A172 (cell line): ENCODE results near the gene SETD4. TPM values are rescaled to one million over a fixed set of nuclear protein-coding genes. Genes with fewer than 3 reads are reported as not detected.

Experiments
- DNase-seq: peaks from one replicate; pipeline ENCODE4 v3.0.0-alpha.2; 2015; ENCODE audit warnings: low spot score
- total RNA-seq: library from RNA; depleted of rRNA; stranded (reverse); fragments of >200 nt; shearing (Covaris generic); gene quantifications from 2 replicates; pipeline ENCODE4 v1.2.3, GENCODE V29; 2014; rRNA removed

Gene SETD4
- total RNA-seq, 1 experiment from 2014 or later: 22.7 TPM

- DNase-seq: no peak
Observed at GRCh38 chr21:36008505-36008904, 51.8 kb downstream of the SETD4 start.

- DNase-seq: no peak
Observed at GRCh38 chr21:36005879-36006400, 54.4 kb downstream of the SETD4 start.

GRCh38 chr21:36005018-36005417, 55.3 kb downstream of the SETD4 start:
- peak; percentile 11 for DNase-seq

GRCh38 chr21:36004441-36004840, 55.9 kb downstream of the SETD4 start:
- no peak for DNase-seq

- DNase-seq: no peak
Observed at GRCh38 chr21:36003776-36004175, 56.5 kb downstream of the SETD4 start.

GRCh38 chr21:35996217-35996616, 64.1 kb downstream of the SETD4 start:
- no peak for DNase-seq

GRCh38 chr21:35995522-35996088, 64.7 kb downstream of the SETD4 start:
- no peak for DNase-seq

GRCh38 chr21:35994613-35995012, 65.7 kb downstream of the SETD4 start:
- no peak for DNase-seq

- DNase-seq: no peak
Observed at GRCh38 chr21:35993875-35994490, 66.3 kb downstream of the SETD4 start.

GRCh38 chr21:35991131-35991530, 69.2 kb downstream of the SETD4 start:
- no peak for DNase-seq

GRCh38 chr21:35990609-35991008, 69.7 kb downstream of the SETD4 start:
- DNase-seq: no peak

- no peak for DNase-seq
Observed at GRCh38 chr21:35989138-35989735, 71.1 kb downstream of the SETD4 start.

GRCh38 chr21:35988416-35989137, 71.7 kb downstream of the SETD4 start:
- DNase-seq: no peak

- no peak for DNase-seq
Observed at GRCh38 chr21:35987475-35987874, 72.9 kb downstream of the SETD4 start.

- DNase-seq: no peak
Observed at GRCh38 chr21:35984654-35985361, 75.5 kb downstream of the SETD4 start.

Other genes starting within 250 kb of the SETD4 start
- 150 and 219 TPM in 2 replicates for gene CBR1, start 9.5 kb upstream of the SETD4 start, total RNA-seq
- gene CBR3, start 74.6 kb upstream of the SETD4 start, total RNA-seq: 28.5 and 31.7 TPM in 2 replicates
- gene DOP1B, start 96.3 kb upstream of the SETD4 start, total RNA-seq: 14.9 and 16.4 TPM in 2 replicates